ENCODE results near the gene RBM20.

DNA sequence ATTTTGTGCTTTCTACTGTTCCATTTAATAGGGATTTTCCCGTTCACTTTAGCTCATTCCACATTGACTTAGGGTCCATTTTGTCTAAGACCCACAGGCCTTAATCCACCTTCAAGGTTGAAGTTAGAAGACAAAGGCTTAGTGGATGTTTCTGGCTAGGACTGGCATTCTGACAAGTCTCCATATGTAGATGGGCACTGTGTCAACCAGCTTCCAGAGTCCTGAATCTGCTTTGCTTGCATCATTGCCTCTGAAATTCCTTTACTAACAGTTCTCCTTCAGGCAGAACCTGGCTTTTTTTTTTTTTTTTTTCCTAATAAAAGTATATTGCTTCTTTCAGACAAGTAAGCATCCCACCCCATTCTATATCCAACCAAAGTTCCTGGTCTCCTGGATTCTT lies 158.0 kb downstream of the RBM20 start:
- TF ChIP-seq POLR2A (IDR thresholded peaks at IDR 0.05), result no peak
- TF ChIP-seq, protein P1, sequence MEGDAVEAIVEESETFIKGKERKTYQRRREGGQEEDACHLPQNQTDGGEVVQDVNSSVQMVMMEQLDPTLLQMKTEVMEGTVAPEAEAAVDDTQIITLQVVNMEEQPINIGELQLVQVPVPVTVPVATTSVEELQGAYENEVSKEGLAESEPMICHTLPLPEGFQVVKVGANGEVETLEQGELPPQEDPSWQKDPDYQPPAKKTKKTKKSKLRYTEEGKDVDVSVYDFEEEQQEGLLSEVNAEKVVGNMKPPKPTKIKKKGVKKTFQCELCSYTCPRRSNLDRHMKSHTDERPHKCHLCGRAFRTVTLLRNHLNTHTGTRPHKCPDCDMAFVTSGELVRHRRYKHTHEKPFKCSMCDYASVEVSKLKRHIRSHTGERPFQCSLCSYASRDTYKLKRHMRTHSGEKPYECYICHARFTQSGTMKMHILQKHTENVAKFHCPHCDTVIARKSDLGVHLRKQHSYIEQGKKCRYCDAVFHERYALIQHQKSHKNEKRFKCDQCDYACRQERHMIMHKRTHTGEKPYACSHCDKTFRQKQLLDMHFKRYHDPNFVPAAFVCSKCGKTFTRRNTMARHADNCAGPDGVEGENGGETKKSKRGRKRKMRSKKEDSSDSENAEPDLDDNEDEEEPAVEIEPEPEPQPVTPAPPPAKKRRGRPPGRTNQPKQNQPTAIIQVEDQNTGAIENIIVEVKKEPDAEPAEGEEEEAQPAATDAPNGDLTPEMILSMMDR (IDR thresholded peaks at IDR 0.05), result peak in 1 of 6 experiments; percentile 38

Data from thyroid gland (tissue), 4 donors.